HepG2 (cell line): ENCODE data around the gene SRF. TPM values are rescaled to one million over a fixed set of nuclear protein-coding genes. Genes with fewer than 3 reads are reported as not detected.
A peak's percentile ranks its signal among the peaks of the same experiment; 100 is the strongest.

Experiments
- ARNT ChIP-seq: fragments of 450-650 bp; IDR thresholded peaks from 2 replicates; pipeline ENCODE4 v1.6.1; 2017
- FOXK2 ChIP-seq: fragments of 450-650 bp; IDR thresholded peaks from 2 replicates; pipeline ENCODE4 v1.6.1; 2016
- HNRNPL ChIP-seq: fragments of 200-400 bp; formaldehyde crosslinking; IDR thresholded peaks from 2 replicates; pipeline ENCODE4 v1.6.1; 2017; ENCODE audit warnings: mild to moderate bottlenecking, low read depth, low read length
- JDP2 ChIP-seq: sonication (generic); formaldehyde crosslinking; IDR thresholded peaks from 2 replicates; pipeline ENCODE4 v1.8.1; 2022; ENCODE audit warnings: missing genetic modification reagents, borderline replicate concordance
- NFATC3 ChIP-seq: sonication (generic); formaldehyde crosslinking; IDR thresholded peaks from 2 replicates; pipeline ENCODE4 v1.5.1; 2020; ENCODE audit warnings: mild to moderate bottlenecking, missing genetic modification reagents
- PCBP2 ChIP-seq: fragments of 200-400 bp; formaldehyde crosslinking; optimal IDR thresholded peaks from 2 replicates; pipeline ENCODE3; 2018; ENCODE audit warnings: low read length, low read depth; ENCODE audit not compliant: poor library complexity, severe bottlenecking
- PITX1 ChIP-seq: sonication (generic); formaldehyde crosslinking; IDR thresholded peaks from 2 replicates; pipeline ENCODE4 v1.5.1; 2020; ENCODE audit warnings: mild to moderate bottlenecking, missing genetic modification reagents
- YEATS2 ChIP-seq: sonication (generic); formaldehyde crosslinking; IDR thresholded peaks from 2 replicates; pipeline ENCODE4 v1.4.0; 2020; ENCODE audit warnings: missing genetic modification reagents, borderline replicate concordance
- ZBTB20 ChIP-seq: sonication (generic); formaldehyde crosslinking; IDR thresholded peaks from 2 replicates; pipeline ENCODE4 v1.8.1; 2023; ENCODE audit warnings: missing genetic modification reagents, low read depth, mild to moderate bottlenecking, borderline replicate concordance
- ZNF230 ChIP-seq: sonication (generic); formaldehyde crosslinking; IDR thresholded peaks from 2 replicates; pipeline ENCODE4 v1.4.0; 2020; ENCODE audit warnings: mild to moderate bottlenecking, missing genetic modification reagents
- ZNF253 ChIP-seq: sonication (generic); formaldehyde crosslinking; IDR thresholded peaks from 2 replicates; pipeline ENCODE4 v1.8.0; 2022; ENCODE audit warnings: mild to moderate bottlenecking, missing genetic modification reagents, borderline replicate concordance
- ZNF34 ChIP-seq: sonication (generic); formaldehyde crosslinking; IDR thresholded peaks from 2 replicates; pipeline ENCODE4 v1.4.0; 2020; ENCODE audit warnings: mild to moderate bottlenecking, missing genetic modification reagents, borderline replicate concordance
- ZNF775 ChIP-seq: sonication (generic); formaldehyde crosslinking; IDR thresholded peaks from 2 replicates; pipeline ENCODE4 v1.4.0; 2020; ENCODE audit warnings: missing genetic modification reagents, mild to moderate bottlenecking, moderate library complexity, borderline replicate concordance
- polyA plus RNA-seq, 8 experiments: library from polyadenylated mRNA; depleted of rRNA in 3 of 8; stranded (reverse) in 7 of 8; unstranded in 1 of 8; fragments of >200 nt; fragmentation: Illumina TruSeq in 4 of 8; extraction: Trizol in 4 of 8; gene quantifications; 2 replicates each; pipeline versions ENCODE4 v1.2.1 to v1.2.3, GENCODE V29; 2011 to 2016; ENCODE audit warnings: low read depth in 4 of 8, missing spikeins in 1 of 8, mixed read lengths in 1 of 8; ENCODE audit not compliant: insufficient read depth in 1 of 8
- total RNA-seq, 5 experiments: library from RNA; depleted of rRNA; stranded (reverse); fragments of >200 nt; fragmentation: Illumina TruSeq; extraction: Trizol; gene quantifications; 2 replicates each; pipeline ENCODE4 v1.2.3, GENCODE V29; 2016; ENCODE audit warnings: low read depth in 1 of 5
- TF ChIP-seq, protein P1 (sequence below): sonication (generic); formaldehyde crosslinking; IDR thresholded peaks from 2 replicates; pipeline ENCODE4 v1.4.0; 2020; ENCODE audit warnings: missing genetic modification reagents
- TF ChIP-seq, protein P2 (sequence below): IDR thresholded peaks from 2 replicates; pipeline ENCODE4 v1.6.1; 2016; ENCODE audit warnings: low read depth, control low read depth
- TF ChIP-seq, protein P3 (sequence below): sonication (generic); formaldehyde crosslinking; IDR thresholded peaks from 2 replicates; pipeline ENCODE4 v1.4.0; 2020; ENCODE audit warnings: mild to moderate bottlenecking, missing genetic modification reagents
- TF ChIP-seq, protein P4 (sequence below): sonication (generic); formaldehyde crosslinking; IDR thresholded peaks from 2 replicates; pipeline ENCODE4 v1.4.0; 2020; ENCODE audit warnings: missing genetic modification reagents
- TF ChIP-seq, protein P5 (sequence below): sonication (generic); formaldehyde crosslinking; IDR thresholded peaks from 2 replicates; pipeline ENCODE4 v1.5.0; 2020; ENCODE audit warnings: missing genetic modification reagents

Gene SRF
- total and polyA plus RNA-seq, 2 of the 13 experiments (the other 11 are each of a cell fraction or from before 2014, with no cell fraction given) = 25.5 to 44.1 TPM

DNA sequence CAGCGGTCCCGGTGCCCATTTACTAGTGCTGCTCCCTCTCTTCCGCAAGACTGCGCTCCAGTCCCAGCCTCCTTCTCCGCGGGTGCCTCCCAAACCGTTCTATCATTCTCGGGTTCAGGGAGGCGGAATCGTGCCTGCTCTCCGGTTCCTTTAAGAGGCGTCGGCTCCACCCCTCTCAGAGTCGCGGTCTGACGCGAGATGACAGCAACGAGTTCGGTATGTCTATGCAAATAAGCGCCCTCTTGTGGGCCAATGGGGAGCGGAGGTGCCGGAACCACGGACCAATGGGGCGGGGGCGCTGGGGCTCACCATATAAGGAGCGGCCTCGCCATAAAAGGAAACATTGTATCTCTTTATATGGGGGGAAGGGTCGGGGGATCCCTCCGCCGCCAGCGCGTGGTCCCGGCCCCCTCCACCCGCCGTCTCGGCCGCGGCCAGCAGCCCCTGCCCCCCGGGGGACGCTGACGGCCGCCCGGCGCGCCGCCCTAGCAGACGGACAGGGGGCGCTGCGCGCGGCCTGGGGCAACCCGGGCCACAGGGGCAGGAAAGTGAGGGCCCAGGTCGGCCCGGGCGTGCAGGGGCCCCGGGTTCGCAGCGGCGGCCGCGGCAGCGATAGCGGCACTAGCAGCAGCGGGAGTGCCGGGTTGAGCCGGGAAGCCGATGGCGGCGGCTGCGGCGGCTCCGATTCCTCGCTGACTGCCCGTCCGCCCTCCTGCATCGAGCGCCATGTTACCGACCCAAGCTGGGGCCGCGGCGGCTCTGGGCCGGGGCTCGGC lies at the start of gene SRF (continued):
- no peak for TF ChIP-seq PCBP2
- TF ChIP-seq NFATC3 (CRISPR knock-in tag) = no peak
- TF ChIP-seq ARNT = no peak
- TF ChIP-seq HNRNPL = no peak
- TF ChIP-seq ZNF775 (CRISPR knock-in tag) = peak; percentile 86; the same call in 1 of the 2 replicates
- no peak for TF ChIP-seq ZNF34 (CRISPR knock-in tag)
- TF ChIP-seq, protein P1, sequence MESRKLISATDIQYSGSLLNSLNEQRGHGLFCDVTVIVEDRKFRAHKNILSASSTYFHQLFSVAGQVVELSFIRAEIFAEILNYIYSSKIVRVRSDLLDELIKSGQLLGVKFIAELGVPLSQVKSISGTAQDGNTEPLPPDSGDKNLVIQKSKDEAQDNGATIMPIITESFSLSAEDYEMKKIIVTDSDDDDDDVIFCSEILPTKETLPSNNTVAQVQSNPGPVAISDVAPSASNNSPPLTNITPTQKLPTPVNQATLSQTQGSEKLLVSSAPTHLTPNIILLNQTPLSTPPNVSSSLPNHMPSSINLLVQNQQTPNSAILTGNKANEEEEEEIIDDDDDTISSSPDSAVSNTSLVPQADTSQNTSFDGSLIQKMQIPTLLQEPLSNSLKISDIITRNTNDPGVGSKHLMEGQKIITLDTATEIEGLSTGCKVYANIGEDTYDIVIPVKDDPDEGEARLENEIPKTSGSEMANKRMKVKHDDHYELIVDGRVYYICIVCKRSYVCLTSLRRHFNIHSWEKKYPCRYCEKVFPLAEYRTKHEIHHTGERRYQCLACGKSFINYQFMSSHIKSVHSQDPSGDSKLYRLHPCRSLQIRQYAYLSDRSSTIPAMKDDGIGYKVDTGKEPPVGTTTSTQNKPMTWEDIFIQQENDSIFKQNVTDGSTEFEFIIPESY (CRISPR knock-in tag) = peak; percentile 63; the same call in 1 of the 2 replicates
- TF ChIP-seq PITX1 (CRISPR knock-in tag) = 0 out of 2 replicates have a peak, but pooled peaks have one; percentile 8
- no peak for TF ChIP-seq ZNF230 (CRISPR knock-in tag)
- 0 out of 2 replicates have a peak, but pooled peaks have one; percentile 31 for TF ChIP-seq ZNF253 (CRISPR knock-in tag)
- no peak for TF ChIP-seq FOXK2
- peak; percentile 74; the same call in 1 of the 2 replicates for TF ChIP-seq JDP2 (CRISPR knock-in tag)
- TF ChIP-seq, protein P2, sequence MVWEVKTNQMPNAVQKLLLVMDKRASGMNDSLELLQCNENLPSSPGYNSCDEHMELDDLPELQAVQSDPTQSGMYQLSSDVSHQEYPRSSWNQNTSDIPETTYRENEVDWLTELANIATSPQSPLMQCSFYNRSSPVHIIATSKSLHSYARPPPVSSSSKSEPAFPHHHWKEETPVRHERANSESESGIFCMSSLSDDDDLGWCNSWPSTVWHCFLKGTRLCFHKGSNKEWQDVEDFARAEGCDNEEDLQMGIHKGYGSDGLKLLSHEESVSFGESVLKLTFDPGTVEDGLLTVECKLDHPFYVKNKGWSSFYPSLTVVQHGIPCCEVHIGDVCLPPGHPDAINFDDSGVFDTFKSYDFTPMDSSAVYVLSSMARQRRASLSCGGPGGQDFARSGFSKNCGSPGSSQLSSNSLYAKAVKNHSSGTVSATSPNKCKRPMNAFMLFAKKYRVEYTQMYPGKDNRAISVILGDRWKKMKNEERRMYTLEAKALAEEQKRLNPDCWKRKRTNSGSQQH (CRISPR knock-in tag) = peak; percentile 80; the same call in 1 of the 2 replicates
- TF ChIP-seq, protein P3, sequence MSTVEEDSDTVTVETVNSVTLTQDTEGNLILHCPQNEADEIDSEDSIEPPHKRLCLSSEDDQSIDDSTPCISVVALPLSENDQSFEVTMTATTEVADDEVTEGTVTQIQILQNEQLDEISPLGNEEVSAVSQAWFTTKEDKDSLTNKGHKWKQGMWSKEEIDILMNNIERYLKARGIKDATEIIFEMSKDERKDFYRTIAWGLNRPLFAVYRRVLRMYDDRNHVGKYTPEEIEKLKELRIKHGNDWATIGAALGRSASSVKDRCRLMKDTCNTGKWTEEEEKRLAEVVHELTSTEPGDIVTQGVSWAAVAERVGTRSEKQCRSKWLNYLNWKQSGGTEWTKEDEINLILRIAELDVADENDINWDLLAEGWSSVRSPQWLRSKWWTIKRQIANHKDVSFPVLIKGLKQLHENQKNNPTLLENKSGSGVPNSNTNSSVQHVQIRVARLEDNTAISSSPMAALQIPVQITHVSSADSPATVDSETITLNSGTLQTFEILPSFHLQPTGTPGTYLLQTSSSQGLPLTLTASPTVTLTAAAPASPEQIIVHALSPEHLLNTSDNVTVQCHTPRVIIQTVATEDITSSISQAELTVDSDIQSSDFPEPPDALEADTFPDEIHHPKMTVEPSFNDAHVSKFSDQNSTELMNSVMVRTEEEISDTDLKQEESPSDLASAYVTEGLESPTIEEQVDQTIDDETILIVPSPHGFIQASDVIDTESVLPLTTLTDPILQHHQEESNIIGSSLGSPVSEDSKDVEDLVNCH = no peak
- TF ChIP-seq YEATS2 (CRISPR knock-in tag) = no peak; the same call in 1 of the 2 replicates
- TF ChIP-seq, protein P4, sequence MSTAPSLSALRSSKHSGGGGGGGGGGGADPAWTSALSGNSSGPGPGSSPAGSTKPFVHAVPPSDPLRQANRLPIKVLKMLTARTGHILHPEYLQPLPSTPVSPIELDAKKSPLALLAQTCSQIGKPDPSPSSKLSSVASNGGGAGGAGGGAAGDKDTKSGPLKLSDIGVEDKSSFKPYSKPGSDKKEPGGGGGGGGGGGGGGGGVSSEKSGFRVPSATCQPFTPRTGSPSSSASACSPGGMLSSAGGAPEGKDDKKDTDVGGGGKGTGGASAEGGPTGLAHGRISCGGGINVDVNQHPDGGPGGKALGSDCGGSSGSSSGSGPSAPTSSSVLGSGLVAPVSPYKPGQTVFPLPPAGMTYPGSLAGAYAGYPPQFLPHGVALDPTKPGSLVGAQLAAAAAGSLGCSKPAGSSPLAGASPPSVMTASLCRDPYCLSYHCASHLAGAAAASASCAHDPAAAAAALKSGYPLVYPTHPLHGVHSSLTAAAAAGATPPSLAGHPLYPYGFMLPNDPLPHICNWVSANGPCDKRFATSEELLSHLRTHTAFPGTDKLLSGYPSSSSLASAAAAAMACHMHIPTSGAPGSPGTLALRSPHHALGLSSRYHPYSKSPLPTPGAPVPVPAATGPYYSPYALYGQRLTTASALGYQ (CRISPR knock-in tag) = 0 out of 2 replicates have a peak, but pooled peaks have one; percentile 57
- TF ChIP-seq ZBTB20 (CRISPR knock-in tag) = no peak
- TF ChIP-seq, protein P5, sequence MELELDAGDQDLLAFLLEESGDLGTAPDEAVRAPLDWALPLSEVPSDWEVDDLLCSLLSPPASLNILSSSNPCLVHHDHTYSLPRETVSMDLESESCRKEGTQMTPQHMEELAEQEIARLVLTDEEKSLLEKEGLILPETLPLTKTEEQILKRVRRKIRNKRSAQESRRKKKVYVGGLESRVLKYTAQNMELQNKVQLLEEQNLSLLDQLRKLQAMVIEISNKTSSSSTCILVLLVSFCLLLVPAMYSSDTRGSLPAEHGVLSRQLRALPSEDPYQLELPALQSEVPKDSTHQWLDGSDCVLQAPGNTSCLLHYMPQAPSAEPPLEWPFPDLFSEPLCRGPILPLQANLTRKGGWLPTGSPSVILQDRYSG (CRISPR knock-in tag) = no peak
